Duodenal mucosa (tissue), 2 donors: ENCODE data around the gene SCRN3.
"Not testable (repeated sequence)": the region's sequence is repeated elsewhere in the genome, so short reads cannot be mapped to it uniquely, and the experiment has no call there.

Experiments
- H3K27ac ChIP-seq: one replicate; pipeline ENCODE4 v1.7.0; 2013; ENCODE audit warnings: low read depth, low read length
- H3K27me3 ChIP-seq, 2 donors: one replicate each; pipeline ENCODE4 v1.7.0; 2013; ENCODE audit warnings: low read length in 2 of 2, control low read depth in 1 of 2; ENCODE audit not compliant: insufficient read depth in 2 of 2, control insufficient read depth in 1 of 2
- H3K36me3 ChIP-seq, 2 donors: one replicate each; pipeline ENCODE4 v1.7.0; 2013; ENCODE audit warnings: low read length in 2 of 2, control low read depth in 1 of 2; ENCODE audit not compliant: insufficient read depth in 2 of 2, control insufficient read depth in 1 of 2
- H3K4me1 ChIP-seq, 2 donors: one replicate each; pipeline ENCODE4 v1.7.0; 2013; ENCODE audit warnings: low read length in 2 of 2, control low read depth in 1 of 2; ENCODE audit not compliant: insufficient read depth in 2 of 2, control insufficient read depth in 1 of 2
- H3K4me3 ChIP-seq, 2 donors: one replicate each; pipeline ENCODE4 v1.7.0; 2013; ENCODE audit warnings: low read length in 2 of 2, low read depth in 1 of 2
- H3K9ac ChIP-seq, 2 donors: one replicate each; pipeline ENCODE4 v1.7.0; 2013; ENCODE audit warnings: low read length in 2 of 2, low read depth in 1 of 2
- H3K9me3 ChIP-seq, 2 donors: one replicate each; pipeline ENCODE4 v1.7.0; 2013; ENCODE audit warnings: low read length in 2 of 2, control low read depth in 1 of 2; ENCODE audit not compliant: control insufficient read depth in 1 of 2

SCRN3 gene, protein sequence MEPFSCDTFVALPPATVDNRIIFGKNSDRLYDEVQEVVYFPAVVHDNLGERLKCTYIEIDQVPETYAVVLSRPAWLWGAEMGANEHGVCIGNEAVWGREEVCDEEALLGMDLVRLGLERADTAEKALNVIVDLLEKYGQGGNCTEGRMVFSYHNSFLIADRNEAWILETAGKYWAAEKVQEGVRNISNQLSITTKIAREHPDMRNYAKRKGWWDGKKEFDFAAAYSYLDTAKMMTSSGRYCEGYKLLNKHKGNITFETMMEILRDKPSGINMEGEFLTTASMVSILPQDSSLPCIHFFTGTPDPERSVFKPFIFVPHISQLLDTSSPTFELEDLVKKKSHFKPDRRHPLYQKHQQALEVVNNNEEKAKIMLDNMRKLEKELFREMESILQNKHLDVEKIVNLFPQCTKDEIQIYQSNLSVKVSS

DNA sequence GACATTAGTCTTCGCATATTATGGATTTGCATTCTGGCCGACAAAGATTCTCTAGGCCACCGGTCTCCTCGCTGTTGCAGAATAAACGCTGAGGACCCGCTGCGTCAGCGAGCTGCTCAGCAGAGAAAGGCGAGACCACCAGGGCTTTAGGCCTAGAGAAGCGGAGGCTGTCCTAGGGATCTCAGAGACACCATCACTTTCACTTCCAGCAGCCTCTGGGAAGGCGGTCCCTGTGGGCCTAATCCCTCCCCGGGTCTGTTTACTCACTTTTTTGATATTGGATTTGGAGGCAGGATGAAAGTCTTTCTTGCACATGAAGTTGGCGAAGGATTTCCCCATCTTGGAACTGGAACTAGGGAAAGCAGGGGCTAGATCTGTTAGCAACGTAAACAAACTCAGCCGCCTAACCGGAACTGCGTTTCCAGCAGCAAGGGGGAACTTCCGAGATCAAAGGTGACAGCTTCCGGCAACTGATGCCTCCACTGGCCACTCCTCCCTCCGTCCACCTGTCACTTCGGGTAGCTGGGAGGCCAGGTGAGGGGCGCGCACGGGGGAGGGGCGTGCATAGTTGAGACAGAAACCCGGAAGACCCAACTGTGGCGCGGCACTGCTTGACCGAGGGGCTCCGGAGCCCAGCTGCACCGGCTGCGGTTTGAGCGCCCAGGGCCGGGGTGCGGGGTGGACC lies at the start of gene SCRN3:
TSS of gene SCRN3 (plus strand) at position 447 of the 685 bp plus-strand sequence. CDS start 2,554 bp downstream, outside the sequence.
- Histone ChIP-seq H3K9ac (peak within 1 kb of the TSS; percentile 82 to 93), H3K4me1 (peaks cover 16 to 21% of the 10 kb centered on the region in 2 donors), H3K27ac (peak within 1 kb of the TSS; percentile 77), H3K27me3 (no peaks in the 10 kb centered on the region), H3K9me3 (no peaks in the 10 kb centered on the region), H3K36me3 (peaks cover 0 to 3% of the 10 kb centered on the region in 2 donors), H3K4me3 (peak within 1 kb of the TSS; percentile 87 to 100)

DNA sequence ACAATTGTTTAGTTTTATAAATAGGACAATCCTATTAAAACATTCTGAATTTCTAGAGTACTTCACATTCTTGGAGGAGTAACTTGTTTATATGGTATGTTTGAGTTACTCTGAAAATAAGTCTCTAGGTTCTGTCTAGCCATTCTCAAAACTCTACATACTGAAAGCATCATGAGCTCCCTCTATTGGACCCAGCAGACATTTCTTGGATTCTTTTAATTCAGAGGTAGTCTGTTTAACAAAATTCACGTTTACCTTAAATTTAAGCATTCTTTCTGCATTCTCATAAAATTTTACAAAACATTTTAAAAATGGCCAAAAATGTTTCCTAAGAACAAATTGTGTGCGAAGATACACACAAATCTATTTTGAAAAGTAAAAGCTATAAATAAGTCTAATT lies 45.5 kb upstream of the SCRN3 start:
- Histone ChIP-seq H3K27me3 (peaks cover 0 to 4% of the 10 kb centered on the region in 2 donors), H3K9ac (no peak overlapping the region), H3K9me3 (no peaks in the 10 kb centered on the region), H3K4me1 (peaks cover 3 to 5% of the 10 kb centered on the region in 2 donors), H3K36me3 (peaks cover 9 to 21% of the 10 kb centered on the region in 2 donors), H3K27ac (no peak overlapping the region), H3K4me3 (no peak overlapping the region)

DNA sequence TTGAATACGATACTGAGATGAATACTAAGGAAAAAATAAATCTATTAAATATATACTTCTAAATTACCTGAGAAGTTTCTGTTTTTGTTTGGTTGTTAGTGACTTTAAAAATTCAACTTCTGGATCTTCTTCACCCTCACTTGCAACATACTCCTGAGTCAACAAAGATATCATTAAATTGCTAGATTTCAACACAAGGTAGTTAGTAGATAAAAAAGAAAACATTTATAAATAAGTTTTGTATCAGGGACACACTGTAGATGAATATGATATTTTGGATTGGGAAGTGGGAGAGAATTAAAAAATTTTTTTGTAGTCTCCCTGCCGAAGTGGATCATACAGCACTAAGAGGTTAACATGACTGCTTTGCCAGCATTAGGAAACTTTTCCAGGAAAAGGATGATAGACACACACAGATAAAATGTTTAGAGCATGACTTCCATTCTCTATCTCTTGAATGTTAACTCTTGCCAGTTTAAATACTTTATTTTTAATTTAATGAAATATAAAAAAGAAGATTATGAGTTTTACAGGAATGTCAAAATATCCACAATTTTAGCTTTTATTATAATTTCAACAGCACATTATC lies 44.8 kb upstream of the SCRN3 start:
- peaks cover 9 to 22% of the 10 kb centered on the region in 2 donors for H3K36me3 ChIP-seq
- H3K27ac ChIP-seq: no peak overlapping the region
- no peak overlapping the region for H3K4me3 ChIP-seq
- H3K9ac ChIP-seq: no peak overlapping the region
- H3K9me3 ChIP-seq: no peaks in the 10 kb centered on the region
- no peaks in the 10 kb centered on the region for H3K4me1 ChIP-seq
- no peaks in the 10 kb centered on the region for H3K27me3 ChIP-seq

DNA sequence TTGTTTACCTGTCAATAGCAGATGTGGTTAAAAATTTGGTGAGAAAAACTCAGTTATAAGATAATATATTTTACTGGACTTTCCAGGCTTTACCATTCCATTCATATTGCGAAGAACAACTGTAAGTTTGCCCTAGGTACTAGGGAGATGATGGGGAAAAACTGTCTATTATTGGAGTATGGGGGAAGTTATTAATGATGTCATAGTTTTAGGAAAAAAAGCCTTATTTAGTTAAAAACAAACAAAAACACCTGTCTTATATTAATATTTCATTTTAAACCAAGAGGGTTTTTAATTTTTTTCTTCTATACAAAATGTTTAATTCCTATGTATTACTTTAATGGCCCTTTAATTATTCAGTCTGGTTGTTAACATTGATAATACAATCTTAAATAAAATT lies 42.5 kb upstream of the SCRN3 start:
- Histone ChIP-seq H3K9me3 (no peaks in the 10 kb centered on the region), H3K4me1 (no peaks in the 10 kb centered on the region), H3K27ac (no peak overlapping the region), H3K27me3 (no peaks in the 10 kb centered on the region), H3K4me3 (no peak overlapping the region), H3K36me3 (peaks cover 9 to 23% of the 10 kb centered on the region in 2 donors), H3K9ac (no peak overlapping the region)

DNA sequence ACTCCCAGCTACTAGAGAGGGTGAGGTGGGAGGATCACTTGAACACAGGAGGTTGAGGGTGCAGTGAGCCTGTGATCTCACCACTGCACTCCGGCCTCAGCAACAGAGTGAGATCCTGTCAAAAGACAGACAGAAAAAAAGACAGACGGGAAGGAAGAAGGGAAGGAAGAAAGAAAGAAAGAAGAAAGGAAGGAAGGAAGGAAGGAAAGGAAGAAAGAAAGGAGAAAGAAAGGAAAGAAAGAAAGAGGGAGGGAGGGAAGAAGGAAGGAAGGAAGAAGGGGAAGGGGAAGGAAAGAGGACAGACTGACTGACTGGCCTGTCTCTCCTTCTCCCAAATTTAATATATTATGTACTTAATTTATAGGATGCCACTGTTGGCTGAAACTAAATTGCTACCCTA lies 39.2 kb upstream of the SCRN3 start:
- H3K9me3 ChIP-seq: no peaks in the 10 kb centered on the region
- no peaks in the 10 kb centered on the region for H3K4me1 ChIP-seq
- H3K27ac ChIP-seq: no peak overlapping the region
- peaks cover 7 to 9% of the 10 kb centered on the region in 2 donors for H3K36me3 ChIP-seq
- no peak overlapping the region for H3K4me3 ChIP-seq
- no peaks in the 10 kb centered on the region for H3K27me3 ChIP-seq
- no peak overlapping the region for H3K9ac ChIP-seq

DNA sequence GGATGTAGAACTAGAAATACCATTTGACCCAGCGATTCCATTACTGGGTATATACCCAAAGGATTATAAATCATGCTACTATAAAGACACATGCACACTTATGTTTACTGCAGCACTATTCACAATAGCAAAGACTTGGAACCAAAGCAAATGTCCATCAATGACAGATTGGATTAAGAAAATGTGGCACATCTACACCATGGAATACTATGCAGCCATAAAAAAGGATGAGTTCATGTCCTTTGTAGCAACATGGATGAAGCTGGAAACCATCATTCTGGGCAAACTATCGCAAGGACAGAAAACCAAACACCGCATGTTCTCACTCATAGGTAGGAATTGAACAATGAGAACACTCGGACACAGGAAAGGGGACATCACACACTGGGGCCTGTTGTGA lies 35.9 kb upstream of the SCRN3 start:
- not testable (repeated sequence) for H3K27ac ChIP-seq, H3K4me1 ChIP-seq, H3K4me3 ChIP-seq, H3K9ac ChIP-seq, H3K27me3 ChIP-seq, H3K9me3 ChIP-seq
- peaks cover 4 to 14% of the 10 kb centered on the region in 2 donors for H3K36me3 ChIP-seq

DNA sequence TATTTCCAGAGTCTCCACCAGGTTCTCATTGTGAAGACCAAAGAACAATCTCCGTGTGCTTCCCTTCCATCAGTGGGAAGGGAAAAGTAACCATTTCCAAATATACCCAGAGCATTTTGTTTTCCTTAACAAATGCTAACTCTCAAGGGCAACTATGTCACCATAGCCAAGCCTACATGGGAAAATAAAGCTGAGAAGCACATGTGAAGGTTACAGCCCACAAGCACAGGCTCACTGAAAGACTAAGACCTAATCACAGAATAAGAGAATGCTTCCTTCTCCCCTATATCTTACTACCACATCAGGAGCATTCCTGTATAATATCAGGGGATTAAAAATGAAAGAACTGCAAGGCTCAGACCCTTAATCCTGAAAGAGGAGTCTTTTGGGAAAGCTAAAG lies 32.6 kb upstream of the SCRN3 start:
- Histone ChIP-seq H3K27ac (no peak overlapping the region), H3K27me3 (no peaks in the 10 kb centered on the region), H3K4me1 (no peaks in the 10 kb centered on the region), H3K4me3 (no peak overlapping the region), H3K9ac (no peak overlapping the region), H3K36me3 (peaks cover 4 to 16% of the 10 kb centered on the region in 2 donors), H3K9me3 (peaks cover 2 to 8% of the 10 kb centered on the region in 2 donors)

DNA sequence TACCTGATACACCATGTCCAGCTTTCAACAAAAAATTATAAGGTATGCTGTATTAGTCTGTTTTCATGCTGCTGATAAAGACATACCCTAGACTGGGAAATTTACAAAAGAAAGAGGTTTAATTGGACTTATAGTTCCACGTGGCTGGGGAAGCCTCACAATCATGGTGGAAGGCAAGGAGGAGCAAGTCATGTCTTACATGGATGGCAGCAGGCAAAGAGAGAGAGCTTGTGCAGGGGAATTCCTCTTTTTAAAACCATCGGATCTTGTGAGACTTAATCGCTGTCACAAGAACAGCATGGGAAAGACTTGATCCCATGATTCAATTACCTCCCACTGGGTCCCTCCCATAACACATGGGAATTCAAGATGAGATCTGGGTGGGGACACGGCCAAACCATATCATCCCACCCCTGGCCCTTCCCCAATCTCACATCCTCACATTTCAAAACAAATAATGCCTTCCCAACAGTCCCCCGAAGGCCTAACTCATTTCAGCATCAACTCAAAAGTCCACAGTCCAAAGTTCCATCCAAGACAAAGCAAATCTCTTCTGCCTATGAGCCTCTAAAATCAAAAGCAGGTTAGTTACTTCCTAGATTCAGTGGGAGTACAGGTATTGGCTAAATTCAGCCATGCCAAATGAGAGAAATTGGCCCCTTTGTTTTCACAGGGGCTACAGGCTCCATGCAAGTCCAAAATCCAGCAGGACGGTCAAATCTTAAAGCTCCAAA lies 31.9 kb upstream of the SCRN3 start:
- H3K36me3 ChIP-seq: peaks cover 4 to 17% of the 10 kb centered on the region in 2 donors
- not testable (repeated sequence) for H3K4me3 ChIP-seq, H3K4me1 ChIP-seq, H3K9ac ChIP-seq, H3K27me3 ChIP-seq, H3K9me3 ChIP-seq, H3K27ac ChIP-seq

DNA sequence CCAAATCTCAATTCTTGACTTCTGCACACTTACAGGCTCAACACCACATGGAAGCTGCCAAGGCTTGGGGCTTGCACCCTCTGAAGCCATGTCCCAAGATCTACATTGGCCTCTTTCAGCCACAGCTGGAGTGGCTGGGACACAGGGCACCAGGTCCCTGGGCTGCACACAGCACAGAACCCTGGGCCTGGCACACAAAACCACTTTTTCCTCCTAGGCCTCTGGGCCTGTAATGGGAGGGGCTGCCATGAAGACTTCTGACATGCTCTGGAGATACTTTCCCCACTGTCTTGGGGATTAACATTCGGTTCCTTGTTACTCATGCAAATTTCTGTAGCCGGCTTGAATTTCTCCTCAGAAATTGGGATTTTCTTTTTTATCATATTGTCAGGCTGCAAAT lies 30.9 kb upstream of the SCRN3 start:
- peaks cover 2 to 8% of the 10 kb centered on the region in 2 donors for H3K9me3 ChIP-seq
- peaks cover 5 to 20% of the 10 kb centered on the region in 2 donors for H3K36me3 ChIP-seq
- H3K4me1 ChIP-seq: no peaks in the 10 kb centered on the region
- no peaks in the 10 kb centered on the region for H3K27me3 ChIP-seq
- no peak overlapping the region for H3K9ac ChIP-seq
- no peak overlapping the region for H3K27ac ChIP-seq
- H3K4me3 ChIP-seq: no peak overlapping the region
